Endothelial cell of umbilical vein (primary cell): ENCODE data around the gene CD38.

Experiments used
- EZH2 ChIP-seq: IDR thresholded peaks from 2 replicates; pipeline ENCODE4 v1.6.1; 2012; ENCODE audit warnings: borderline replicate concordance, low read depth, mild to moderate bottlenecking, moderate library complexity, low read length, inconsistent platforms; ENCODE audit not compliant: severe bottlenecking
- FOS ChIP-seq: IDR thresholded peaks from 2 replicates; pipeline ENCODE4 v1.6.1; 2011; ENCODE audit warnings: mild to moderate bottlenecking, low read length, moderate library complexity, borderline replicate concordance; ENCODE audit not compliant: insufficient read depth
- JUN ChIP-seq: IDR thresholded peaks from 2 replicates; pipeline ENCODE4 v1.6.1; 2011; ENCODE audit warnings: borderline replicate concordance, low read depth; ENCODE audit not compliant: insufficient read length, insufficient read depth
- MYC ChIP-seq: IDR thresholded peaks from one replicate; pipeline ENCODE4 v1.6.1; 2011; ENCODE audit warnings: mild to moderate bottlenecking, low read depth, low read length
- POLR2A ChIP-seq: IDR thresholded peaks from 2 replicates; pipeline ENCODE4 v1.6.1; 2012; ENCODE audit warnings: low read depth, mild to moderate bottlenecking, control low read depth, low read length
- POLR2AphosphoS5 ChIP-seq: IDR thresholded peaks from 2 replicates; pipeline ENCODE4 v1.6.1; 2012; ENCODE audit warnings: low read depth, mild to moderate bottlenecking, control low read depth, low read length, moderate library complexity; ENCODE audit not compliant: insufficient read depth
- TF ChIP-seq, protein P1 (sequence below), 2 donors: IDR thresholded peaks; 1 replicate in 1 of 2; 2 replicates in 1 of 2; pipeline ENCODE4 v1.5.1; 2011; ENCODE audit warnings: low read length in 2 of 2, mild to moderate bottlenecking in 2 of 2, moderate library complexity in 2 of 2, control low read depth in 1 of 2, inconsistent platforms in 1 of 2, low read depth in 1 of 2; ENCODE audit not compliant: insufficient read depth in 1 of 2; ENCODE audit errors: extremely low read depth in 1 of 2
- TF ChIP-seq, protein P2 (sequence below): IDR thresholded peaks from 2 replicates; pipeline ENCODE4 v1.6.1; 2011; ENCODE audit not compliant: insufficient read depth, insufficient read length

GRCh38 chr4:15776871-15777648 lies 1.1 kb upstream of the CD38 start:
- TF ChIP-seq, protein P1, sequence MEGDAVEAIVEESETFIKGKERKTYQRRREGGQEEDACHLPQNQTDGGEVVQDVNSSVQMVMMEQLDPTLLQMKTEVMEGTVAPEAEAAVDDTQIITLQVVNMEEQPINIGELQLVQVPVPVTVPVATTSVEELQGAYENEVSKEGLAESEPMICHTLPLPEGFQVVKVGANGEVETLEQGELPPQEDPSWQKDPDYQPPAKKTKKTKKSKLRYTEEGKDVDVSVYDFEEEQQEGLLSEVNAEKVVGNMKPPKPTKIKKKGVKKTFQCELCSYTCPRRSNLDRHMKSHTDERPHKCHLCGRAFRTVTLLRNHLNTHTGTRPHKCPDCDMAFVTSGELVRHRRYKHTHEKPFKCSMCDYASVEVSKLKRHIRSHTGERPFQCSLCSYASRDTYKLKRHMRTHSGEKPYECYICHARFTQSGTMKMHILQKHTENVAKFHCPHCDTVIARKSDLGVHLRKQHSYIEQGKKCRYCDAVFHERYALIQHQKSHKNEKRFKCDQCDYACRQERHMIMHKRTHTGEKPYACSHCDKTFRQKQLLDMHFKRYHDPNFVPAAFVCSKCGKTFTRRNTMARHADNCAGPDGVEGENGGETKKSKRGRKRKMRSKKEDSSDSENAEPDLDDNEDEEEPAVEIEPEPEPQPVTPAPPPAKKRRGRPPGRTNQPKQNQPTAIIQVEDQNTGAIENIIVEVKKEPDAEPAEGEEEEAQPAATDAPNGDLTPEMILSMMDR (IDR thresholded peaks at IDR 0.05; ENCODE audit: extremely low read depth in 1 of 2, insufficient read depth in 1 of 2, low read depth in 1 of 2, low read length in 2 of 2), result no peak
- TF ChIP-seq POLR2A (no peak), JUN (no peak), POLR2AphosphoS5 (no peak), FOS (no peak), EZH2 (no peak), MYC (no peak)
- TF ChIP-seq, protein P2, sequence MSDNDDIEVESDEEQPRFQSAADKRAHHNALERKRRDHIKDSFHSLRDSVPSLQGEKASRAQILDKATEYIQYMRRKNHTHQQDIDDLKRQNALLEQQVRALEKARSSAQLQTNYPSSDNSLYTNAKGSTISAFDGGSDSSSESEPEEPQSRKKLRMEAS, result no peak
